Measurements from ENCODE around the gene LRP3.
"Not testable (repeated sequence)": the region's sequence is repeated elsewhere in the genome, so short reads cannot be mapped to it uniquely, and the experiment has no call there.

LRP3 gene

GRCh38 chr19:33176670-33177416, 17.3 kb upstream of the LRP3 start:
- DNase-seq, result peak; percentile 96

- peak; percentile 68 for DNase-seq
Observed at GRCh38 chr19:33177417-33177979, 16.6 kb upstream of the LRP3 start.

- DNase-seq, result peak; percentile 81
Observed at GRCh38 chr19:33186431-33187182, 7.5 kb upstream of the LRP3 start.

- peak; percentile 45 for DNase-seq
Observed at GRCh38 chr19:33187183-33187540, 7.0 kb upstream of the LRP3 start.

GRCh38 chr19:33189453-33189852, 4.7 kb upstream of the LRP3 start:
- no peak for DNase-seq

GRCh38 chr19:33191092-33191491, 3.0 kb upstream of the LRP3 start:
- DNase-seq, result not testable (repeated sequence)

- DNase-seq, result no peak
Observed at GRCh38 chr19:33191501-33191900, 2.6 kb upstream of the LRP3 start.

GRCh38 chr19:33192010-33192409, 2.1 kb upstream of the LRP3 start:
- no peak for DNase-seq

GRCh38 chr19:33193269-33193864, 763 bp upstream of the LRP3 start:
- DNase-seq, result no peak

GRCh38 chr19:33194532-33194885, 379 bp downstream of the LRP3 start:
- no peak for DNase-seq

GRCh38 chr19:33194886-33195644, 935 bp downstream of the LRP3 start:
- DNase-seq, result no peak

- DNase-seq, result no peak
Observed at GRCh38 chr19:33195645-33196347, 1.7 kb downstream of the LRP3 start.

- DNase-seq, result no peak
Observed at GRCh38 chr19:33196446-33197193, 2.5 kb downstream of the LRP3 start.

- no peak for DNase-seq
Observed at GRCh38 chr19:33197591-33198000, 3.5 kb downstream of the LRP3 start.

GRCh38 chr19:33198169-33198568, 4.0 kb downstream of the LRP3 start:
- no peak for DNase-seq

GRCh38 chr19:33199441-33200265, 5.5 kb downstream of the LRP3 start:
- DNase-seq, result peak; percentile 95

GRCh38 chr19:33201473-33201872, 7.3 kb downstream of the LRP3 start:
- no peak for DNase-seq

GRCh38 chr19:33201886-33202545, 7.9 kb downstream of the LRP3 start:
- no peak for DNase-seq

- DNase-seq, result no peak
Observed at GRCh38 chr19:33202546-33203507, 8.7 kb downstream of the LRP3 start.
